Astrocyte (in vitro differentiated cells and primary cell): ENCODE results near the gene TRAPPC12. TPM values are rescaled to one million over a fixed set of nuclear protein-coding genes. Genes with fewer than 3 reads are reported as not detected.

Source experiments
- DNase-seq: peaks from one replicate; pipeline ENCODE4 v3.0.0-alpha.2; 2010; ENCODE audit warnings: low read depth
- FAIRE-seq: peaks from 2 replicates; lab custom pipeline; 2011; peaks lifted over from hg19 to GRCh38; lab: Jason Lieb, UNC
- H2AFZ ChIP-seq: 2 replicates; pipeline ENCODE4 v1.6.0; 2012; ENCODE audit warnings: low read depth, low read length, inconsistent platforms
- H3K27ac ChIP-seq: 2 replicates; pipeline ENCODE4 v1.5.1; 2011; ENCODE audit warnings: low read depth, low read length, inconsistent platforms
- H3K27me3 ChIP-seq: 2 replicates; pipeline ENCODE4 v1.6.0; 2011; ENCODE audit warnings: low read length, inconsistent platforms; ENCODE audit not compliant: insufficient read depth
- H3K36me3 ChIP-seq: 2 replicates; pipeline ENCODE4 v1.5.1; 2011; ENCODE audit warnings: low read length, inconsistent platforms; ENCODE audit not compliant: insufficient read depth
- H3K4me1 ChIP-seq: 2 replicates; pipeline ENCODE4 v1.5.1; 2011; ENCODE audit warnings: low read length, inconsistent platforms; ENCODE audit not compliant: insufficient read depth
- H3K4me2 ChIP-seq: 2 replicates; pipeline ENCODE4 v1.6.0; 2012; ENCODE audit warnings: low read length, inconsistent platforms
- H3K4me3 ChIP-seq: 2 replicates; pipeline ENCODE4 v1.5.1; 2011; ENCODE audit warnings: low read depth, mild to moderate bottlenecking, low read length, inconsistent platforms; ENCODE audit not compliant: insufficient read depth
- H3K79me2 ChIP-seq: 2 replicates; pipeline ENCODE4 v1.6.0; 2012; ENCODE audit warnings: mild to moderate bottlenecking, low read length, inconsistent platforms; ENCODE audit not compliant: insufficient read depth
- H3K9ac ChIP-seq: 2 replicates; pipeline ENCODE4 v1.6.0; 2012; ENCODE audit warnings: mild to moderate bottlenecking, low read length, inconsistent platforms
- H3K9me3 ChIP-seq: 2 replicates; pipeline ENCODE4 v1.5.1; 2012; ENCODE audit warnings: low read depth, mild to moderate bottlenecking, low read length, inconsistent platforms; ENCODE audit not compliant: insufficient read depth
- H4K20me1 ChIP-seq: 2 replicates; pipeline ENCODE4 v1.6.0; 2012; ENCODE audit warnings: low read length, inconsistent platforms; ENCODE audit not compliant: insufficient read depth
- H3K27ac Mint-ChIP-seq: one replicate; pipeline ENCODE4 v1.8.0; 2021; ENCODE audit warnings: mild to moderate bottlenecking, mixed read lengths; ENCODE audit not compliant: unreplicated experiment
- H3K27me3 Mint-ChIP-seq: one replicate; pipeline ENCODE4 v1.8.0; 2021; ENCODE audit warnings: low read depth, mixed read lengths; ENCODE audit not compliant: unreplicated experiment
- H3K36me3 Mint-ChIP-seq: one replicate; pipeline ENCODE4 v1.8.0; 2021; ENCODE audit warnings: low read depth, mixed read lengths; ENCODE audit not compliant: unreplicated experiment
- H3K4me1 Mint-ChIP-seq: one replicate; pipeline ENCODE4 v1.8.0; 2021; ENCODE audit warnings: low read depth, mixed read lengths; ENCODE audit not compliant: unreplicated experiment
- H3K4me3 Mint-ChIP-seq: one replicate; pipeline ENCODE4 v1.8.0; 2021; ENCODE audit warnings: mild to moderate bottlenecking, moderate library complexity, mixed read lengths; ENCODE audit not compliant: unreplicated experiment
- H3K9me3 Mint-ChIP-seq: one replicate; pipeline ENCODE4 v1.8.0; 2021; ENCODE audit warnings: mild to moderate bottlenecking, mixed read lengths; ENCODE audit not compliant: unreplicated experiment
- CTCF ChIP-seq: IDR thresholded peaks from 2 replicates; pipeline ENCODE4 v1.5.1; 2011; ENCODE audit warnings: low read depth, mild to moderate bottlenecking, inconsistent platforms, low read length, moderate library complexity; ENCODE audit not compliant: insufficient read depth
- EZH2 ChIP-seq: IDR thresholded peaks from 2 replicates; pipeline ENCODE4 v1.6.1; 2012; ENCODE audit warnings: mild to moderate bottlenecking, low read length, inconsistent platforms; ENCODE audit not compliant: insufficient read depth
- total RNA-seq: library from RNA; stranded (reverse); gene quantifications from 2 replicates; pipeline ENCODE4 v1.2.1, GENCODE V29; 2021

The TRAPPC12 gene
- total RNA-seq, 1 donor from 2014 or later: 62.1 TPM

GRCh38 chr2:3480352-3481010 is 101.0 kb downstream of the TRAPPC12 start:
- FAIRE-seq (no peak), DNase-seq (no peak)
- TF ChIP-seq EZH2: no peak
- no peak for TF ChIP-seq CTCF
- Mint-ChIP-seq H3K36me3 (peaks cover 6% of the 10 kb centered on the region), H3K9me3 (no peaks in the 10 kb centered on the region), H3K4me3 (no peak overlapping the region), H3K27ac (no peak overlapping the region), H3K4me1 (no peaks in the 10 kb centered on the region), H3K27me3 (no peaks in the 10 kb centered on the region)
- H3K27me3 ChIP-seq: no peaks in the 10 kb centered on the region
- H3K4me3 ChIP-seq: no peak overlapping the region
- H3K79me2 ChIP-seq: no peaks in the 10 kb centered on the region
- H3K4me1 ChIP-seq: no peaks in the 10 kb centered on the region
- H2AFZ ChIP-seq: no peak overlapping the region
- H3K4me2 ChIP-seq: no peak overlapping the region
- no peaks in the 10 kb centered on the region for H4K20me1 ChIP-seq
- no peaks in the 10 kb centered on the region for H3K9me3 ChIP-seq
- H3K36me3 ChIP-seq: peaks cover 10% of the 10 kb centered on the region
- H3K27ac ChIP-seq: no peak overlapping the region
- H3K9ac ChIP-seq: no peak overlapping the region

DNA sequence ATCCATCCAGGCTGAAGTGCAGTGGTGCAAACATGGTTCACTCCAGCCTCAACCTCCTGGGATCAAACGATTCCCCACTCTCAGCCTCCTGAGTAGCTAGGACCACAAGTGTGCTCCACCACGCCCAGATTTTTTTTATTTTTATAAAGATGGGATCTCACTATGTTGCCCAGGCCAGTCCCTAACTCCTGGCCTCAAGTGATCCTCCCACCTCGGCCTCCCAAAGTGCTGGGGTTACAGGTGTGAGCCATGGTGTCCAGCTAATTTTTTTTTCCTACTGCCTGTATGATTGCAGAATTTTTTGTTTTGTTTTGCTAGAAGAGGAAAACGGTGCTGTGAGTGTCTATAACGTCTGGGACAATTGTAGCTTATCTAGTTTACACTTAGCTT is 101.5 kb downstream of the TRAPPC12 start:
- Histone ChIP-seq H4K20me1 (no peaks in the 10 kb centered on the region), H3K27ac (no peak overlapping the region), H3K79me2 (no peaks in the 10 kb centered on the region), H3K4me3 (no peak overlapping the region), H3K27me3 (no peaks in the 10 kb centered on the region), H3K36me3 (peaks cover 8% of the 10 kb centered on the region), H3K9me3 (no peaks in the 10 kb centered on the region), H3K4me1 (no peaks in the 10 kb centered on the region), H3K9ac (no peak overlapping the region), H2AFZ (no peak overlapping the region), H3K4me2 (no peak overlapping the region)
- TF ChIP-seq EZH2 (no peak), CTCF (no peak)
- no peak overlapping the region for H3K27ac Mint-ChIP-seq
- DNase-seq (no peak), FAIRE-seq (no peak)
- peaks cover 8% of the 10 kb centered on the region for H3K36me3 Mint-ChIP-seq
- H3K27me3 Mint-ChIP-seq: no peaks in the 10 kb centered on the region
- H3K4me1 Mint-ChIP-seq: no peaks in the 10 kb centered on the region
- H3K4me3 Mint-ChIP-seq: no peak overlapping the region
- no peaks in the 10 kb centered on the region for H3K9me3 Mint-ChIP-seq

DNA sequence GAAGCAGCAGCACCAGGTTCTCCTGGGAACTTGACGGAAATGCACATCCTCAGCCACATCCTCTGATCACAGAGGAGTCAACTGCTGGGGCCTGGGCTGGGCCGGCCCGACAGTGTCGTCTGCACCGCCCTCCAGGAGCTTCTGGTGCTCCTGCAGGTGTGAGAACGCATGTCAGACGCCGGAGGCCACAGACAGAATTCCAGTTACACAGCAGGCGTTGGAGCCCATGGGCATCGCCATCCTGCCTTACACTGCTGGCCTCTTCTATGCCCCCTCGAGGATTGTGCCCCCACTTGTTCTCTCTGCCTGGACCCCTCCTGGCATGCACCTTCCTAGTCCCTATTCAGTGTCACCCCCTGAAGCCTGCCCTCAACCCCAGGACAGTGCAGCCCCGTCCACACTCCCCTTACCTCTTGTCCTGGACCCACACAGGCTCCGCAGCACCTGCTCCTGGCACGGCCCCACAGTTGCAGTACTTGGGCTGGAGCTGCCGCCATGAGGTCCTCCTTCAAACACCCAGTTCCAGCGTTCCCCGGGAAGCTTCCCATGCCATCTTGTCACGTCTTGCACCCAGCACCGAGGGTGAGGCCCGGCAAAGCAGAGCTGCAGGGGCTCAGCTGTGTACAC is 102.4 kb downstream of the TRAPPC12 start:
- Histone ChIP-seq H3K4me1 (no peaks in the 10 kb centered on the region), H3K27me3 (no peaks in the 10 kb centered on the region), H3K9me3 (no peaks in the 10 kb centered on the region), H2AFZ (no peak overlapping the region), H3K4me2 (no peak overlapping the region), H3K9ac (no peak overlapping the region), H3K4me3 (no peak overlapping the region), H4K20me1 (no peaks in the 10 kb centered on the region), H3K36me3 (peaks cover 8% of the 10 kb centered on the region), H3K79me2 (no peaks in the 10 kb centered on the region), H3K27ac (no peak overlapping the region)
- DNase-seq: no peak
- no peaks in the 10 kb centered on the region for H3K27me3 Mint-ChIP-seq
- H3K9me3 Mint-ChIP-seq: no peaks in the 10 kb centered on the region
- H3K4me1 Mint-ChIP-seq: no peaks in the 10 kb centered on the region
- no peak overlapping the region for H3K4me3 Mint-ChIP-seq
- peaks cover 8% of the 10 kb centered on the region for H3K36me3 Mint-ChIP-seq
- TF ChIP-seq EZH2: no peak
- no peak for TF ChIP-seq CTCF
- H3K27ac Mint-ChIP-seq: no peak overlapping the region
- no peak for FAIRE-seq
